Activated T-helper 2 cell treated with anti-CD3 and anti-CD28 coated beads, Interferon-gamma antibody, Interleukin-2, Interleukin-4, amounts not matched to agents 10 μg/mL and 5 μg/mL and 100 μg/mL, durations not matched to agents 14 hours and 24 hours and 36 hours (primary cell): ENCODE measurements around the gene SOX14. TPM values are rescaled to one million over a fixed set of nuclear protein-coding genes. Genes with fewer than 3 reads are reported as not detected.

Source experiments
- DNase-seq: peaks from one replicate; pipeline ENCODE4 v3.0.0; 2021; ENCODE audit warnings: low spot score
- H3K27ac Mint-ChIP-seq: one replicate; pipeline ENCODE4 v1.8.0; 2021; ENCODE audit warnings: mixed read lengths
- H3K27me3 Mint-ChIP-seq: one replicate; pipeline ENCODE4 v1.8.0; 2021; ENCODE audit warnings: low read depth, mixed read lengths
- H3K36me3 Mint-ChIP-seq: one replicate; pipeline ENCODE4 v1.8.0; 2021; ENCODE audit warnings: low read depth, mixed read lengths
- H3K4me1 Mint-ChIP-seq: one replicate; pipeline ENCODE4 v1.8.0; 2021; ENCODE audit warnings: low read depth, mixed read lengths
- H3K4me3 Mint-ChIP-seq: one replicate; pipeline ENCODE4 v1.8.0; 2021; ENCODE audit warnings: low read depth, mild to moderate bottlenecking, moderate library complexity, mixed read lengths
- H3K9me3 Mint-ChIP-seq: one replicate; pipeline ENCODE4 v1.8.0; 2021; ENCODE audit warnings: mixed read lengths
- intact Hi-C: fragments of 100-400 bp; cut with micrococcal nuclease; formaldehyde crosslinking; loops from one replicate; pipeline ENCODE4 v1.15.1; 2023
- total RNA-seq: library from RNA; stranded (reverse); gene quantifications from 2 replicates; pipeline ENCODE4 v1.2.3, GENCODE V29; 2022

Gene SOX14
- total RNA-seq, 1 donor from 2014 or later: not detected

DNA sequence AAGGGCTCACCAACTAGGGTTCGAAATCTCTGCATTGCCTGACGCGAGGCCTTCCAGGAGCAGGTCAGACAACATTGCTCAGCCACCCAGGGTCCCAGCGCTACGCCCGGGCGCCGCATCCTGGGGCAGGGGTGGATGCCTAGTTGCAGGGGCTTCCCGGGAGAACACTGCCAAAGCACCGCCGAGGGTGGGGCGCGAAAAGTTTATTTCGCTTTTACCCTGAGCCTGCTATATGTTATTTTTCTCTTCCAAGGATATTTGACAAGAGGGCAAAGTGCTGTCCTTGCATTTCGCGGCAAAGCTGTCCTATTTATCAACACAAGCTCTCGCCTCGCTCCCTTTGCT lies 549 bp upstream of the SOX14 start:
- Mint-ChIP-seq H3K4me1 (no peaks in the 10 kb centered on the region), H3K27me3 (peaks cover 77% of the 10 kb centered on the region), H3K9me3 (no peaks in the 10 kb centered on the region), H3K4me3 (no peak overlapping the region), H3K27ac (no peak overlapping the region), H3K36me3 (no peaks in the 10 kb centered on the region)
- DNase-seq: no peak
- intact Hi-C loops: no loop called here

DNA sequence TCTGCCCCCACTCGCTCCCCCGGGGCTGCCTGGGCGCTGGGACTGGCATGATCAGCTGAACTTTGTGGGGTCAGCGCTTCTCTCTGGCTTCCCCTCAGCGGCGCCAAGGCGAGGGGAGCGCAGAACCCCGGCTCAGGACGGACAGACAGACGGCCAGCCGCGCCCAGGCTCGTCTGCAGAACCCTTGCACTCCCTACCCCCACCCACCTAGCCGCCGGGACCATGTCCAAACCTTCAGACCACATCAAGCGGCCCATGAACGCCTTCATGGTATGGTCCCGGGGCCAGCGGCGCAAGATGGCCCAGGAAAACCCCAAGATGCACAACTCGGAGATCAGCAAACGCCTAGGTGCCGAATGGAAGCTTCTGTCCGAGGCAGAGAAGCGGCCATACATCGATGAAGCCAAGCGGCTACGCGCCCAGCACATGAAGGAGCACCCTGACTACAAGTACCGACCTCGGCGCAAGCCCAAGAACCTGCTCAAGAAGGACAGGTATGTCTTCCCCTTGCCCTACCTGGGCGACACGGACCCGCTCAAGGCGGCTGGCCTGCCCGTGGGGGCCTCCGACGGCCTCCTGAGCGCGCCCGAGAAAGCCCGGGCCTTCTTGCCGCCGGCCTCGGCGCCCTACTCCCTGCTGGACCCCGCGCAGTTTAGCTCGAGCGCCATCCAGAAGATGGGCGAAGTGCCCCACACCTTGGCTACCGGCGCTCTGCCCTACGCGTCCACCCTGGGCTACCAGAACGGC lies 621 bp downstream of the SOX14 start:
- no peak for DNase-seq
- Mint-ChIP-seq H3K4me3 (no peak overlapping the region), H3K36me3 (no peaks in the 10 kb centered on the region), H3K27ac (no peak overlapping the region), H3K27me3 (peaks cover 81% of the 10 kb centered on the region), H3K9me3 (no peaks in the 10 kb centered on the region), H3K4me1 (no peaks in the 10 kb centered on the region)
- intact Hi-C loops: no loop called here

DNA sequence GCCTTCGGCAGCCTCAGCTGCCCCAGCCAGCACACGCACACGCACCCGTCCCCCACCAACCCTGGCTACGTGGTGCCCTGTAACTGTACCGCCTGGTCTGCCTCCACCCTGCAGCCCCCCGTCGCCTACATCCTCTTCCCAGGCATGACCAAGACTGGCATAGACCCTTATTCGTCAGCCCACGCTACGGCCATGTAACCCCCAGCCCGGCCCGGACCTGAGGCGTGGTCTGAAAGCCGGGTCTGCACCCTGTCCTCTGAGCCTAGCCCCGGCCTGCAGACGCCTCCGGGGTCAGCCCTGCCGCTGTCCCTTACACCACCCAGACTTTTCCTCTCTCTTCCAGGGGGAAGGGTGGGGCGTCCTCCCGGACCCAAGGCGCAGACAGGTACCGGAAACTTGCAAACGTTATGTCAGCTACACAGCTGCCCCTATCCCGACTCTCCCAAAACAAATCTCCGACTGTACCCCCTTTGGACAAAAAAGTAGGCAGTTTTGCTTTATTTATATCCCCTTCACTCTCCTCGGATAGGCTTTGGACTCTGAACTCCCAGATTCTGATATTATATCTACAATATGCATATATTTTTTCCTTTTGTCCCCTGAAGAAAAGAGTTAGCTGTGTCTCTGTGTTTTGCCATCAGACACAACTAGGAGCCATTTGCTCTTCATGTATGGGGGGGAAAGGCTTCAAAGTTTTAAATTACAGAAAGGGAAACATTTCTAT lies 1.4 kb downstream of the SOX14 start:
- H3K27ac Mint-ChIP-seq: no peak overlapping the region

DNA sequence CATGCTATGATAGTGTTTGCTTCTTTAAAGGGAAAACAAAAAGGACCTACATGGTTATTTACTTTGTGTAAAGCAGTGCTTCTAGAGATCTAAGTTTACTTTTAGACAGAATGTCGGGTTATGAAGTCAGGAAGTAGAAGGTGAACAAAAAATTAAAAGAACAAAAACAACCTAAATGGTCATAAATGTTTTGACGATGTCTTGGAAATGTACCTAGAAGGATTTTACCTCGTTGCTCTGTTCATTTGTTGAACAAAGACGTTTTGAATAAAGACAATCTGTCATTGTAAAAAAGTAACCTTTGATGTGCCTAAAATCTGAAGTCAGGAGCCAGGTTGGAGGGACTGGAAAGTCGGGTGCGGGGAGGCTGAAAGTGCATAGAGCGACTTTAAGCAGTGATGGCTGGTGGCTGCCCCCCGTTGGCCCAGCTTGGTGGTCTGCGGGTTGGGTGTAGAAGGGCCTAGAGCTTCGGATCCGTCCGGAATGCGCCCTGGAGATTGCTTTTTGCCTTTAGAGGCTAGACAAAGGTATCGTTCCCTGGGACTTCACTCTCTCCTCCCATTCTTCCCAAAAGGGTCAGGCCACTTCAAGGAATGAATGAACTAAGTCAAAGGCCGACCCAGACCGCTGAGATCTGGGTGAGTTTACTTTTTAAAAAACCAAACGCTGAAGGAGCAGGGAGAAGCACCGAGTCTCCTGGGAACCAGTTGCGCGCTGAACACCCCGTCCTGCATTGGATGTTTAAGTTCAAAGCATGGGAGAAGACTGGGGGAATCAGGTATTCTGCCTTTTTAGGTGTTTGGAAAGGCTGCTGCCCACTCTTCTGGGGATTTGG lies 2.1 kb downstream of the SOX14 start:
- intact Hi-C loops: no loop called here
- Mint-ChIP-seq H3K27ac (no peak overlapping the region), H3K27me3 (peaks cover 80% of the 10 kb centered on the region), H3K9me3 (no peaks in the 10 kb centered on the region), H3K36me3 (no peaks in the 10 kb centered on the region), H3K4me3 (no peak overlapping the region), H3K4me1 (no peaks in the 10 kb centered on the region)
- DNase-seq: no peak

More for the DNA sequence above, 1.4 kb downstream of the SOX14 start:
- H3K4me1 Mint-ChIP-seq: no peaks in the 10 kb centered on the region
- H3K9me3 Mint-ChIP-seq: no peaks in the 10 kb centered on the region
- no peak for DNase-seq
- intact Hi-C loops: no loop called here
- H3K27me3 Mint-ChIP-seq: peaks cover 84% of the 10 kb centered on the region
- H3K4me3 Mint-ChIP-seq: no peak overlapping the region
- no peaks in the 10 kb centered on the region for H3K36me3 Mint-ChIP-seq

DNA sequence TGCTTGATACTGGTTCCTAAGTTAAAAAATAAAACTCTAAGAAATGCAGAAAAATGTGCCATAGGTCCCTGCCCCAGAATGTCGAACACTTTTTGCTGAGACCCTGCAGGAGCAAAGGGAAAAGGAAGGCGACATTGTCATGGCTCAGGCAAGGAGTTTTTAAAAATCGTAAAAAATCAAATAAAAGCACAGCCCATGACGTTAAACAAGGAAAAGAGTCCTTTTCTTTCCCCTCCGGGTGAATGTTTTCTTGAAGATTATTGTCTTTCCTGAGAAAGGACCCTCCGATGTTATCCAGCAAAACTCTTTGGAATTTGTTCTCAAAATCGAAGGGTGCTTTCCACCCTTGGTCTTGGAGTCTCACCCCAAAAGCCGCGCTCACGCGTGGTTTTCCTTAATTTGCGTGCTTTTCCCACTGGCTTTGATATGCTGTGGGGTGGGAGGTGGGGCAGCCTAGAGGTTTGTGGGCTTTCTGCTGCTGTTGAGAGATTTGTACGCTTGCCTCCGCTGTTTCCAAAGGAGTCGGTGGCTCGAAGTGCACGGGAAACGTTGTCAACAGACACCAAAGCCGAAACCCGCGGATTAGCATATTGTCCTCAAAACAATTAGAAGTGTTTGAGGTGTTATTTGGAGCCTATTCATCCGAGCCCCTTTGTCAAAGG lies 2.9 kb downstream of the SOX14 start:
- DNase-seq: no peak
- Mint-ChIP-seq H3K27ac (no peak overlapping the region), H3K4me1 (peaks cover 2% of the 10 kb centered on the region), H3K36me3 (peaks cover 5% of the 10 kb centered on the region), H3K27me3 (peaks cover 80% of the 10 kb centered on the region), H3K4me3 (no peak overlapping the region), H3K9me3 (no peaks in the 10 kb centered on the region)
- intact Hi-C loops: no loop called here

DNA sequence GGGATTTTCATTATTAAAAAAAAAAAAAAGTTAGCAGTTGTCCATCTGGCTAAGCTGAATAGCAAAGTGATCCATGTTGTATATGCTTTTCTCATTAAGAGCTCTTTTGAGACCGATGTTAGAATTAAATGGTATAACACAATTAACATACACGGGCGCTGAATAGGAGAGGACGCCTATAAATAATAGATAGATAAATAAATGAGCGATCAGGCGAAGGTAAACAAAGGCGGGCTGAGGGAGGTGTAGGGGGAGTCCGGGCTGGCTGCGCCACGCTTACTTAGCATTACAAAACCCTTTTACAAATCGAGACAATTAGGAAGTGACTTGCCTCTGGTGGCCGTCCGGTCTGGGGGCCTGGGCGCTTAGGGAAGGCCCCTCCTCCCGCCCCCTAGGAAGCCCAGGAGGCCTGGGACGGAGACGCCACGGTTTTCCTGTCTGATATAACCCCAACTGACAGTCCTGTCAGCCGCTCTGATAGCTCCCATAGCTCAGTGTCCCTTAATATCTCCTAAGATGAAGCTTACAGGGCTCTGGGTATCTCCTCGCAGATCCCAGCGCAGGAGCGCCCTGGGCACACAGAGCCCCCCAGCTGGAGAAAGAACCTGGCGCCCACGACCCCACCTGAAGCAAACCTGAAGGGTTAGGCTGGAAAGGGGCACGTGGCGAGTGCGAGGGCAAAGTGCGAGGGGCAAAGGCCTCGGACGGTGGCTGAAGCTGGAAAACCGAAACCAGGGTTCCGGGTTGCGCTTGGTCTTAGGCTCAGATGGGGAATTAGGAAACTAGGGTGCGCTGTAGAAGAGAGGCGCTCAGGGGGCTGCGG lies 3.6 kb downstream of the SOX14 start:
- intact Hi-C loops: no loop called here
- DNase-seq: no peak
- peaks cover 80% of the 10 kb centered on the region for H3K27me3 Mint-ChIP-seq
- no peak overlapping the region for H3K4me3 Mint-ChIP-seq
- H3K4me1 Mint-ChIP-seq: peaks cover 2% of the 10 kb centered on the region
- peaks cover 5% of the 10 kb centered on the region for H3K36me3 Mint-ChIP-seq
- no peaks in the 10 kb centered on the region for H3K9me3 Mint-ChIP-seq
- no peak overlapping the region for H3K27ac Mint-ChIP-seq

DNA sequence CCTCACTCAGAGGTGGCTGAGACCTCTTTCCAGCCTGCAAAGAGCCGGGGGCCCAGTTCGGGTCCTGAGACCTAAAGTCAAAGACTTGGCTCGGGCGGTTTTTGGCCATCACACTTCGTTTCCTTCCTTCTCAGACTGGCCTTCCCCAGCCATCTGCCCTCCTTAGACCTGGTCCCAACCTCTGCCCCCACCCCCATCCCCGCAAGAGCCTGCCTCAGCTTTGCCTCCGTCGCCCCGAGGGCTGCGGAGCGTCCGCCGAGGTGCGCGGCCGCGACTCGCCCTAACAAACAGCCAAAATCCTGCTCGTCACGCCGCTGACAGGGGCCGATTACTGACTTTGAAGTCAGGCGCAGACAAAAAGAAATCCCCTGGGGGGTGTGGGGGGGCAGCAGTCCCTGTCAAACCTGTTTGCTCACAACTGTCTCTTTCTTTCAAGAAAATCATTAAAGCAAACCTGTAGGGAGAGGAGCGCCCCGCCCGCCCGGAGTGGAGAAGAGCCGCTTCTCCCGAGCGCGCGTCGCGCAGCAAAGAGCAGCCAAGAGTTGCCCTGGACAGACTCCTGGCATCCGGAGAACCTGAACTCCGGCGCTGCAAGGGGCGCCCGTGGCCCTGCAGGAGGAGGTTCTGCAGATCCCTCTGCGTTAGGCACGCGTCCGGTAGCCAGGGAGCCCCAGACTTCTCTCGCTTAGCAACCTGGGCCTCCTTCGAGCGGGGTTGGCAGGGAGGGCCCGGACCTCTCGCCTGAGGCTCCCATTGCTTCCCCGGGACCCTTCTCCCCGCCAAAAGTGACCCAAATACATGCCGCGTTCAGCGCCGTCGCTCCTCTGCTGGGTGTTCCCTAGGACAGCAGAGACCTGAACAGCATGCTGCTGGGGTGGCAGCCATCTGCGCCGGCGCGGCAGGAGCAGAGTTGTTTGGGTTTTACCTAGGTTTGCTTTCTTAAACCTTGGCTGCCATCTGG lies 4.5 kb downstream of the SOX14 start:
- Mint-ChIP-seq H3K36me3 (peaks cover 5% of the 10 kb centered on the region), H3K27me3 (peaks cover 80% of the 10 kb centered on the region), H3K27ac (no peak overlapping the region), H3K4me1 (peaks cover 2% of the 10 kb centered on the region), H3K9me3 (no peaks in the 10 kb centered on the region), H3K4me3 (no peak overlapping the region)
- intact Hi-C loops: no loop called here
- no peak for DNase-seq

DNA sequence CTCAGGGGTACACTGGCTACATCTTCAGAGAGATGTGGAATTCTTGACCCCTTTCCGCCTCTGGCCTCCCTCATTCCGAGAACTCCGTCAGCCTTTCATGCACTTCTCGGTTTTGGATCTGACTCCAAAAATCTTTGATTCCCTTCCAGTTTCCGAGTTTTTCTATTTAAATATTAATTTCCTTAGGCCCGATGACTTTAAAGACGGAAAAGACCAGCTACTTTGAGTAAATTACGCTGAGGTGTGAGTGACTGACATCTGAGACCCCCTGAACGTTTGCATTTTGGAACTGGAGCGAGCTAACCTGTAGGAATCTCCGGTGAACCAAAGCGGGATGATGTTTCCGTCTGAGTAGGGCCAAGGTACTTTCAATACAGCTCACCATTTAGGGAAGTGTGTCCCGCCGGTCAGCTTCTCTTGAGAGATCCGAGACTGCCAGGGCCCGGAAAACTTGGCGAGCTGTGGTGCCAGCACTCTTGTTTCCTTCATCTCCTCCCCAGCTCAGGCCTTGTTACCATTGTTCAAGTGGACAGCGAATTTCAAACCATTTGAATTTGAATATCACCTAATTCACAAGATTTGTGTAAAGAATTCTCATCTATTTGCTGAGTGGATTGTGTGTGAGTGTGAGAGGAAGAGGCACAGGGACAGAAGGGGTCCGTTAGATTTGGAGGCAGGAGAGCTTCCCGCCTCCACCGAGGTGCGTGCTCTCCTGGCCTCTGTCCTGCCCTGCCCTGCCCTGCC lies 5.4 kb downstream of the SOX14 start:
- Mint-ChIP-seq H3K4me3 (no peak overlapping the region), H3K27ac (no peak overlapping the region)

DNA sequence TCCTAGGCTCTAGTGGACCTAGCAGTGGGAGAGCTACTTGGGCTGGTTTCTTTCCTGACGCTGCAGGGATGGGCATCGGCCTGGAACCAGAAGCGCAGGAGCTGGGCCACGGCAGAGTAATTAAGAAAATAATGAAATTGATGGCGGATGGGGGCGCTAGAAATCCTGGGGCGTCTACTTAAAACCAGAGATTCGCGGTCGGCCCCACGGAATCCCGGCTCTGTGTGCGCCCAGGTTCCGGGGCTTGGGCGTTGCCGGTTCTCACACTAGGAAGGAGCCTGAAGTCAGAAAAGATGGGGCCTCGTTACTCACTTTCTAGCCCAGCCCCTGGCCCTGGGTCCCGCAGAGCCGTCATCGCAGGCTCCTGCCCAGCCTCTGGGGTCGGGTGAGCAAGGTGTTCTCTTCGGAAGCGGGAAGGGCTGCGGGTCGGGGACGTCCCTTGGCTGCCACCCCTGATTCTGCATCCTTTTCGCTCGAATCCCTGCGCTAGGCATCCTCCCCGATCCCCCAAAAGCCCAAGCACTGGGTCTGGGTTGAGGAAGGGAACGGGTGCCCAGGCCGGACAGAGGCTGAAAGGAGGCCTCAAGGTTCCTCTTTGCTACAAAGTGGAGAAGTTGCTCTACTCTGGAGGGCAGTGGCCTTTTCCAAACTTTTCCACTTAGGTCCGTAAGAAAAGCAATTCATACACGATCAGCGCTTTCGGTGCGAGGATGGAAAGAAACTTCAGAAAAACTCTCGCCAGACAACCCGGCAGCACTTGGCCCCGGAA lies 6.1 kb downstream of the SOX14 start:
- intact Hi-C loops: loop anchor here (2.0 kb wide), 1 partner anchor 1167 kb away; no protein-coding TSS in a partner anchor
- no peak overlapping the region for H3K27ac Mint-ChIP-seq
- H3K36me3 Mint-ChIP-seq: peaks cover 5% of the 10 kb centered on the region
- DNase-seq: no peak
- H3K4me3 Mint-ChIP-seq: no peak overlapping the region
- no peaks in the 10 kb centered on the region for H3K9me3 Mint-ChIP-seq
- H3K27me3 Mint-ChIP-seq: peaks cover 85% of the 10 kb centered on the region
- peaks cover 2% of the 10 kb centered on the region for H3K4me1 Mint-ChIP-seq

More for the DNA sequence above, 5.4 kb downstream of the SOX14 start:
- H3K9me3 Mint-ChIP-seq: no peaks in the 10 kb centered on the region
- no peak for DNase-seq
- H3K4me1 Mint-ChIP-seq: peaks cover 2% of the 10 kb centered on the region
- peaks cover 82% of the 10 kb centered on the region for H3K27me3 Mint-ChIP-seq
- H3K36me3 Mint-ChIP-seq: peaks cover 5% of the 10 kb centered on the region
- intact Hi-C loops: loop anchor here (2.0 kb wide), 1 partner anchor 1167 kb away; no protein-coding TSS in a partner anchor

DNA sequence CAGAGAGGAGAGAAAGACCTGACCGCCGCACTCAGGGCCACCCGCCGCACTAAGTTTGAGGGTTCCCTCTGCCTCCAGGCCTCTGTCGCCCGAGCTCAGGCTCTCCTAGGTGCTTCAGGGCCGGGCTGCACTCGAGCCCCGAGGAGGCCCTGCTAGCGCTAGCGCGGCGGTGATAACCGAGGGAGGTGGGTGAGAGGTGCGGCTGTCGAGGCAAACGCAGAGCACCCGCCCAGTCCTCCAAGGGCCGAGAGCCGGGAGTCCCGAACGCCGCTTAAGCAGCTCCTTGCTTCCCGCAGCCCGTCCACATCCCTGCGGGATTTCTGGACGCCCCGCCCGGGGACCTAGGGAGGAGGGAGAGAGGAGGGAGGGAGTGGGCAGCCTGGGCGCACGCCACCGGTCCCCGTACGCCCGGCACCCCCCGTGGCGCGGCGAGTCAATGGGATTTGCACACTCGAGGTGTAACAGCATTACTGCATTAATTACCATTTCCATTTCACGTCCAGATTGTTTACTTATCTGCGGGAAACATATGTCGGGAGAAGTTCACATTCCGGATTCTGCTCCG lies 6.8 kb downstream of the SOX14 start:
- H3K27ac Mint-ChIP-seq: no peak overlapping the region
- intact Hi-C loops: loop anchor here (2.0 kb wide), 1 partner anchor 1166 kb away; no protein-coding TSS in a partner anchor

More for the DNA sequence above, 6.8 kb downstream of the SOX14 start:
- Mint-ChIP-seq H3K9me3 (no peaks in the 10 kb centered on the region), H3K36me3 (peaks cover 5% of the 10 kb centered on the region), H3K27me3 (peaks cover 84% of the 10 kb centered on the region), H3K4me3 (no peak overlapping the region), H3K4me1 (peaks cover 2% of the 10 kb centered on the region)
- no peak for DNase-seq
